GM12865 (cell line): ENCODE results near the gene CSK.
A peak's percentile ranks its signal among the peaks of the same experiment; 100 is the strongest.

ENCODE experiments used
- DNase-seq: peaks from one replicate; pipeline ENCODE4 v3.0.0; 2010; ENCODE audit warnings: low read depth
- H3K4me3 ChIP-seq: 2 replicates; pipeline ENCODE4 v1.5.1; 2011; ENCODE audit warnings: mild to moderate bottlenecking, low read depth, low read length, control low read depth
- CTCF ChIP-seq: IDR thresholded peaks from 2 replicates; pipeline ENCODE4 v1.5.1; 2011; ENCODE audit warnings: low read length, control low read depth, low read depth, inconsistent platforms; ENCODE audit not compliant: insufficient read depth; ENCODE audit errors: missing control alignments

CSK gene

DNA sequence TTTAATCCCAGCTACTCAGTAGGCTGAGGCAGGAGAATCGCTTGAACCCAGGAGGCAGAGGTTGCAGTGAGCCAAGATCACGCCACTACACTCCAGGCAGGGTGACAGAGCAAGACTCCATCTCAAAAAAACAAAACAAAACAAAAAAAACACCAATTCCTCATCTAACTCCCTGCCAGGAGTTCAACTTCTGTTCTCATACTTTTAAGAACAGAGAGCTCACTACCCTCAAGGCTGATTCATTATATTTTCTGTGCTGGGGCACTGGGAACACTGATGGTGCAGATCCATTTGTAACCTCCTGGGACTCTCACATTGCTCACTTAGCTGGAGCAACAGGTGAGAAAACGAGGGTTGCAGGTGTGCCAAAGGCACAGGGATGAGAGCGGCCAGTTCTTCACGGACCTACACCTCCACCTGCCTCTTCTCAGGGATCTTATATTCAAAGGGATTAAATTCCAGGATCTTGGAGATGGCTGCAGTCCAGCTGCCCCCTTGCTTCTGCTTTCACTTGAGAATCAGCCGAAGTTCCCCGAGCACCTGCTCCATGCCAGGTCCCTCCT lies 12.3 kb upstream of the CSK start:
- no peak for TF ChIP-seq CTCF
- no peak for DNase-seq
- H3K4me3 ChIP-seq, result no peak overlapping the region

- no peak overlapping the region for H3K4me3 ChIP-seq
- no peak for DNase-seq
- no peak for TF ChIP-seq CTCF
Measured at GRCh38 chr15:74770211-74770903, 11.5 kb upstream of the CSK start.

DNA sequence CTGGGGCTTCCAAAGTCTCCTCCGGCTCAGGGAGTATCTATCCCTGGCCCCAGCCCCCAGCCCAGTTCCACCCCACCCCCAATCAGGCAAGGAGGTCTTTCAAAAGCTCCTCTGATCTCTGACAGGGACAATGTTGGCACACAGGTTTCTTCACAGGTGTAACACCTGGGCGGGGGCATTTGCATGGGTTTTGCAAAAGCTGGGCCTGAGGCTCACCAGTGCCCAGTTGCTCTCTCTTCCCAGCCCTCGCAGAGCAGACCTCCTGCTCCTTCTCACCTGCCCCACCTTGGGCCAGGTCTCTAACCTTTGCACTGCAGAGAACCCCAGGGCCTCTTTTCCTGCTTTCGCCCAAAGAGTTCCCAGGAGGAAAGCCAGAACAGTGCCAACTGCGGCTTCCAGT lies 8.6 kb upstream of the CSK start:
- no peak for DNase-seq
- no peak overlapping the region for H3K4me3 ChIP-seq
- no peak for TF ChIP-seq CTCF

GRCh38 chr15:74773731-74774252 lies 8.1 kb upstream of the CSK start:
- no peak overlapping the region for H3K4me3 ChIP-seq
- DNase-seq, result no peak
- no peak for TF ChIP-seq CTCF

- TF ChIP-seq CTCF, result no peak
- H3K4me3 ChIP-seq, result no peak overlapping the region
- DNase-seq, result peak; percentile 44
Measured at GRCh38 chr15:74775132-74775562, 6.7 kb upstream of the CSK start.

DNA sequence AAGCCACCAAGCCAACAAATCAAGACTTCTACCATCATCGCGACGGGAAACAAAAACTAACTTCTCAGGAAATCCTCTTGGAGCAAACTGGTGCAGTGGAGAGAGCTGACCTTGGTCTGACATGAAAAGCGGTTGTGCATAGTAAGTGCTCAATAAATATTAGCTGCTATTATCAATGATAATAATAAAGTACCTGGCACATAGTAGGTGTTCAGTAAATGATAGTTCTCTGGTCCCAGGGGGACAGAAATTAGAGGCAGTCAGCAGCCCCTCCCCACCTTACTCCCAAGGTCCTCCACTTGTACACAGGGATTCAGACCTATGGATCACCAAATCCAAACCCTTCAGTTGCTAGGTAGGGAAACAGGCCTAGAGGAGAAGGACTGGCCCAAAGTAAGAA lies 6.0 kb upstream of the CSK start:
- no peak for TF ChIP-seq CTCF
- DNase-seq, result no peak
- no peak overlapping the region for H3K4me3 ChIP-seq
